Prostate gland (tissue), 2 donors: Measurements from ENCODE around the gene GARS1. TPM values are rescaled to one million over a fixed set of nuclear protein-coding genes. Genes with fewer than 3 reads are reported as not detected.

Experiments used
- DNase-seq: peaks from one replicate; pipeline ENCODE4 v3.0.0-alpha.2; 2019; ENCODE audit warnings: low spot score
- H3K27ac ChIP-seq, 2 donors: fragments of 200-600 bp; sonication (generic); 2 replicates each; pipeline ENCODE4 v1.5.1; 2017 to 2019
- H3K27me3 ChIP-seq: fragments of 200-600 bp; sonication (generic); replicated peaks from 2 replicates; pipeline ENCODE4 v1.5.1; 2019; ENCODE audit not compliant: insufficient read depth
- H3K36me3 ChIP-seq, 2 donors: fragments of 200-600 bp; sonication (generic); 1 replicate in 1 of 2; 2 replicates in 1 of 2; pipeline versions ENCODE4 v1.5.1 to v1.8.1; 2017 to 2019
- H3K4me1 ChIP-seq: fragments of 200-600 bp; sonication (generic); replicated peaks from 2 replicates; pipeline ENCODE4 v1.5.1; 2019
- H3K4me3 ChIP-seq, 2 donors: fragments of 200-600 bp; sonication (generic); 2 replicates each; pipeline ENCODE4 v1.5.1; 2017 to 2019
- H3K9me3 ChIP-seq: fragments of 200-600 bp; sonication (generic); 2 replicates; pipeline ENCODE4 v1.5.1; 2017
- POLR2A ChIP-seq: fragments of 450-650 bp; IDR thresholded peaks from one replicate; pipeline ENCODE4 v1.6.1; 2016; ENCODE audit warnings: antibody characterized with exemption, mild to moderate bottlenecking
- POLR2AphosphoS5 ChIP-seq: sonication (generic); formaldehyde crosslinking; IDR thresholded peaks from one replicate; pipeline ENCODE4 v1.6.1; 2017; ENCODE audit warnings: antibody characterized with exemption
- WGBS: methylation state at CpG from one replicate; pipeline ENCODE4 v1.1.5; 2018; 5-methylcytosine and 5-hydroxymethylcytosine counted together
- intact Hi-C: fragments of 100-400 bp; cut with DNase I; formaldehyde crosslinking; loops from one replicate; pipeline ENCODE4 v1.14.2; 2022
- total RNA-seq, 2 donors: library from RNA; depleted of rRNA; stranded (reverse); fragments of >200 nt; gene quantifications; one replicate each; pipeline ENCODE4 v1.1.0, GENCODE V29; 2016
- TF ChIP-seq, protein P1 (sequence below), 4 experiments: fragments of 200-600 bp in 2 of 4; fragments of 450-650 bp in 2 of 4; sonication (generic) in 2 of 4; IDR thresholded peaks; 1 replicate in 3 of 4; 2 replicates in 1 of 4; pipeline ENCODE4 v1.5.1; 2016 to 2019; ENCODE audit warnings: antibody characterized with exemption in 4 of 4, mild to moderate bottlenecking in 2 of 4, moderate library complexity in 2 of 4

The GARS1 gene
- total RNA-seq, 2 donors from 2014 or later, result 38.8 to 78.3 TPM

DNA sequence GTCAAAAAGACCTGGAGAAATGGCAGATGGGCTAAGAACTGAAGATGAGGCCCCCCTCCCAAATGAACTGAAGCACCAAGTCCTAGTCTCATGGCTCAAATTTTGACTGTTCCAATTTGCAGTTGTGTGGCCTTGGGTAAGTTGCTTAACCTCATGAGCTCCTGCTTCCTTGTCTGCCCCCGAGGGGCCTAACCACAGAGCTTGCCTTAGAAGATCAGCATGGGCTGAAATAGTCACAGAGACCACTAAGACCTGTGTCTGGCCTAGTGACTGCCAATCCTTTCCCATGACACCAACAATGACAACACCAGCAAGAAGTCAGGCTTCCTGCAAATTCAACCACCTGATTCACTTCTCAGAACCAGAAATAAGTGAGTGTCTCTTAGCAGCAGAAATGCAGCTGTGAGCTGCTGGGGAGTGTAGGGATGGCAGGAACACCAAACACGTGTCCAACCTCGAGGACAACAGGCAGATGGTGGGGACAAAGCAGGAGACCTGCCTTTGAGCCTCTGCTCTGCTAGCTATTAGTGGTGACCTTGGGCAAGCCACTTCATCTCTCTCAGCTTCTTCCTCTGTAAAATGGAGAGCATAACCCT lies 63.9 kb downstream of the GARS1 start:
- Histone ChIP-seq H3K27ac (no peak overlapping the region), H3K36me3 (no peaks in the 10 kb centered on the region), H3K9me3 (no peaks in the 10 kb centered on the region), H3K4me3 (no peak overlapping the region), H3K27me3 (peaks cover 5% of the 10 kb centered on the region), H3K4me1 (no peaks in the 10 kb centered on the region)
- intact Hi-C loops, result no loop called here
- 76% methylated on average over 3 of the region's 3 CpGs for WGBS
- no peak for DNase-seq
- TF ChIP-seq POLR2A (no peak), POLR2AphosphoS5 (no peak)
- TF ChIP-seq, protein P1, sequence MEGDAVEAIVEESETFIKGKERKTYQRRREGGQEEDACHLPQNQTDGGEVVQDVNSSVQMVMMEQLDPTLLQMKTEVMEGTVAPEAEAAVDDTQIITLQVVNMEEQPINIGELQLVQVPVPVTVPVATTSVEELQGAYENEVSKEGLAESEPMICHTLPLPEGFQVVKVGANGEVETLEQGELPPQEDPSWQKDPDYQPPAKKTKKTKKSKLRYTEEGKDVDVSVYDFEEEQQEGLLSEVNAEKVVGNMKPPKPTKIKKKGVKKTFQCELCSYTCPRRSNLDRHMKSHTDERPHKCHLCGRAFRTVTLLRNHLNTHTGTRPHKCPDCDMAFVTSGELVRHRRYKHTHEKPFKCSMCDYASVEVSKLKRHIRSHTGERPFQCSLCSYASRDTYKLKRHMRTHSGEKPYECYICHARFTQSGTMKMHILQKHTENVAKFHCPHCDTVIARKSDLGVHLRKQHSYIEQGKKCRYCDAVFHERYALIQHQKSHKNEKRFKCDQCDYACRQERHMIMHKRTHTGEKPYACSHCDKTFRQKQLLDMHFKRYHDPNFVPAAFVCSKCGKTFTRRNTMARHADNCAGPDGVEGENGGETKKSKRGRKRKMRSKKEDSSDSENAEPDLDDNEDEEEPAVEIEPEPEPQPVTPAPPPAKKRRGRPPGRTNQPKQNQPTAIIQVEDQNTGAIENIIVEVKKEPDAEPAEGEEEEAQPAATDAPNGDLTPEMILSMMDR (IDR thresholded peaks at IDR 0.05), result no peak

- Histone ChIP-seq H3K4me1 (no peaks in the 10 kb centered on the region), H3K9me3 (no peaks in the 10 kb centered on the region), H3K27me3 (peaks cover 5% of the 10 kb centered on the region), H3K4me3 (no peak overlapping the region), H3K27ac (no peak overlapping the region), H3K36me3 (no peaks in the 10 kb centered on the region)
- WGBS, result 96% methylated on average over 3 of the region's 3 CpGs
- intact Hi-C loops, result no loop called here
- TF ChIP-seq POLR2AphosphoS5, result no peak
- TF ChIP-seq, protein P1 (IDR thresholded peaks at IDR 0.05), result no peak
- no peak for DNase-seq
Observed at GRCh38 chr7:30659312-30659711, 64.6 kb downstream of the GARS1 start.

GRCh38 chr7:30660331-30661255 lies 65.9 kb downstream of the GARS1 start:
- no peaks in the 10 kb centered on the region for H3K36me3 ChIP-seq
- no peak for DNase-seq
- H3K4me1 ChIP-seq, result no peaks in the 10 kb centered on the region
- WGBS, result 68% methylated on average over 14 of the region's 16 CpGs
- H3K9me3 ChIP-seq, result no peaks in the 10 kb centered on the region
- H3K27ac ChIP-seq, result no peak overlapping the region
- intact Hi-C loops, result no loop called here
- TF ChIP-seq POLR2AphosphoS5, result no peak
- TF ChIP-seq POLR2A, result no peak
- TF ChIP-seq, protein P1 (IDR thresholded peaks at IDR 0.05), result no peak
- H3K27me3 ChIP-seq, result peaks cover 5% of the 10 kb centered on the region
- no peak overlapping the region for H3K4me3 ChIP-seq

DNA sequence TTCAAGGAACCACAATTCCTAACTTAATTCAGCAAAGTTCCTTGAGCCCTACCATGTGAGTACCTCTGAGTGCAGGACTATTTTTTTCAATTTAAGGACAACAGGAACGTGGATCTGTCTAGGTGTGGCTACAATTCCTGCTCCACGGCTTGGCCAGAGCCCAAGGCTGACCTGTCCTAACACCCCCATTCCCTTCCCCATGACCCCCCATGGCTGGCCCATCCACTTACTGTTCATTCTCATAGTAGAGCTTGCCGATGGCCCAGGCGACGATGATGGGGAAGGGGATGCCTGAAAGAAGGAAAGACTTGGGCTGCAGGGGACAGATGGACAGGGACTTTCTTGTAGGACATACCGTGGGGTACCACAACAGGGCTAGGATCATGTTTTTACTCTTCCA lies 67.2 kb downstream of the GARS1 start:
- peaks cover 5% of the 10 kb centered on the region for H3K27me3 ChIP-seq
- H3K4me1 ChIP-seq, result no peaks in the 10 kb centered on the region
- no peaks in the 10 kb centered on the region for H3K36me3 ChIP-seq
- H3K4me3 ChIP-seq, result no peak overlapping the region
- no peak for TF ChIP-seq POLR2AphosphoS5
- TF ChIP-seq, protein P1 (IDR thresholded peaks at IDR 0.05), result no peak
- no peak for TF ChIP-seq POLR2A
- H3K9me3 ChIP-seq, result no peaks in the 10 kb centered on the region
- no peak for DNase-seq
- 89% methylated on average over 6 of the region's 6 CpGs for WGBS
- no peak overlapping the region for H3K27ac ChIP-seq
- intact Hi-C loops, result no loop called here
